ENCODE results near the gene AKR1C3.
"Not testable (repeated sequence)": the region's sequence is repeated elsewhere in the genome, so short reads cannot be mapped to it uniquely, and the experiment has no call there.

Gene AKR1C3
- 7.7 to 25.5 reads per million in 2 donors for total RNA-seq

DNA sequence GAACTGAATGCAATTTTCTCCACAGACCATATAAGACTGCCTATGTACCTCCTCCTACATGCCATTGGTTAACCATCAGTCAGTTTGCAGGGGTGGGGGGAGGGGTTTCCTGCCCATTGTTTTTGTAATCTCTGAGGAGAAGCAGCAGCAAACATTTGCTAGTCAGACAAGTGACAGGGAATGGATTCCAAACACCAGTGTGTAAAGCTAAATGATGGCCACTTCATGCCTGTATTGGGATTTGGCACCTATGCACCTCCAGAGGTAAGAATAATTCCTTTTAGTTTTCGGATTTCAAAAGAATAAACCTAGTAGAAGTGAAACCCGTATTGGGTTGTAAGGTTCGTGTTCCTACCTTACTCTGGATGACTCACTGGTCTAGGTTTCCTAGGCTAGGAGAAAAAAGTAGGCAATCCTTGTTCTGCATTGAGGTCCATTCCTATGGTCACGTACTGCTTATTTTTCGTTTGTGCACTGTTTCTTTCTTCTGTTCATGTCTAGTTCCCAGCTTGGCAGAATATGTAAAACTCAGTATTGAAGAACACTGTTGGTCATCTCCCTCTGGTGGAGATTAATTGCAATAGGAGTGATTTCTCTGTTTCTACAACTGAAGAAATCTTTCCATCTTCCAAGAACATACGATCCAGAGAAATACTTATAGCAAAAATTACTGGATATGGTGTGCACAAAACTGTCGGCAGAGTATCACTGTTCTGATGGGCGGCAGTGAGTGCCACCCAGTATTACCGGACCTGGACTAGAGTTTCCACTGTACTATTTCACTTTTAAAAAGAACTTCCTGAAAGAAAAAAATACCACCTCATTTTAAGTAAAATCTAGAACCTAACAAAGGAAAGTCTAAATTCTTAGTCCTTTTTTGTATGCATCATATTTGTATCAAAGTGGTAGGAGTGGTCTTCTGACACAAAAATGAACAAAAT, at the start of gene AKR1C3:
TSS of gene AKR1C3 (plus strand) at position 150 of the 941 bp plus-strand sequence. CDS start at position 181, 31 bp downstream.
- DNase-seq: no peak

- no peak for DNase-seq
Observed at GRCh38 chr10:5045095-5045494, 49.1 kb upstream of the AKR1C3 start.

GRCh38 chr10:5046410-5046809, 47.8 kb upstream of the AKR1C3 start:
- no peak for DNase-seq

- DNase-seq: not testable (repeated sequence)
Observed at GRCh38 chr10:5047055-5047454, 47.2 kb upstream of the AKR1C3 start.

GRCh38 chr10:5047912-5048628, 46.1 kb upstream of the AKR1C3 start:
- DNase-seq: no peak

GRCh38 chr10:5052951-5053500, 41.2 kb upstream of the AKR1C3 start:
- not testable (repeated sequence) for DNase-seq

GRCh38 chr10:5054831-5055230, 39.4 kb upstream of the AKR1C3 start:
- not testable (repeated sequence) for DNase-seq

DNA sequence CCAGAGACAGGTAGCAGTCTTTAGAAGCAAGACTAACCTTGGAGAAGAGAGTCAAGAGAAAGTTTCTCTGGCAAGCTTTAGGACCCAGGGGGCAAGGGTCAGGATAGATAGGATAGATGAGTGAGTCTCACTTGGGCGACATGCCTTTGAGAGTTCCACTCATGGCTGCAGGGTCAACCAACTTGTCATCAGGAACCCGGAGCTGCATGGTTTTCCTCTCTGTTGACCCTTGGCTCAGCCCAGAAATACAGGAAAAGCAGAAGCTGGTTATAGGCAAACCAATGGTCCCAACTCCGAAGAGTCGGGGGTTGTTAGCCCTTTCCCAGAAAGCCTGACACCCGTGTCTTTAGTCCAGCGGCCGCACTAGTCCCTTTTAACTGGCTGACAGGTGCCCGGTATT, 34.9 kb upstream of the AKR1C3 start:
- DNase-seq: not testable (repeated sequence)

DNA sequence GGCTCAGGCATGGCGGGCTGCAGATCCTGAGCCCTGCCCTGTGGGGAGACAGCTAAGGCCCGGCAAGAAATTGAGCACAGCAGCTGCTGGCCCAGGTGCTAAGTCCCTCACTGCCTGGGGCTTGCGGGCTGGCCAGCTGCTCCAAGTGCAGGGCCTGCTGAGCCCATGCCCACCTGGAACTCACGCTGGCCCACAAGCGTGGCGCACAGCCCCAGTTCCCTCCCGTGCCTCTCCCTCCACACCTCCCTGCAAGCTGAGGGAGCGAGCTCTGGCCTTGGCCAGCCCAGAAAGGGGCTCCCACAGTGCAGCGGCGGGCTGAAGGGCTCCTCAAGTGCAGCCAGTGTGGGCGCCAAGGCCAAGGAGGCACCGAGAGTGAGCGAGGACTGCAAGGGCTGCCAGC, 33.4 kb upstream of the AKR1C3 start:
- DNase-seq: not testable (repeated sequence)

DNA sequence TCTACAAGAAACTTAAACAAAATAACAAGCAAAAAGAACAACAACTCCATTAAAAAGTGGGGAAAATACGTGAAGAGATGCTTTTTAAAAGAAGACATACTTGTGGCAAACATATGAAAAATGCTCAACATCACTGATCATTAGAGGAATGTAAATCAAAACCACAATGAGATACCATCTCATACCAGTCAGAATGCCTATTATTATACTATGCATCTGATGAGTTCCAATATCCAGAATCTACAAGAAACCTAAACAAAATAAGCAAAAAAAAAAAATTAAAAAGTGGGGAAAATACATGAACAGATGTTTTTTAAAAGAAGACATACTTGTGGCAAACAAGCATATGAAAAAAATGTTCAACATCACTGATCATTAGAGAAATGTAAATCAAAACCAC, 29.6 kb upstream of the AKR1C3 start:
- no peak for DNase-seq

- no peak for DNase-seq
Observed at GRCh38 chr10:5068274-5068984, 25.8 kb upstream of the AKR1C3 start.

DNA sequence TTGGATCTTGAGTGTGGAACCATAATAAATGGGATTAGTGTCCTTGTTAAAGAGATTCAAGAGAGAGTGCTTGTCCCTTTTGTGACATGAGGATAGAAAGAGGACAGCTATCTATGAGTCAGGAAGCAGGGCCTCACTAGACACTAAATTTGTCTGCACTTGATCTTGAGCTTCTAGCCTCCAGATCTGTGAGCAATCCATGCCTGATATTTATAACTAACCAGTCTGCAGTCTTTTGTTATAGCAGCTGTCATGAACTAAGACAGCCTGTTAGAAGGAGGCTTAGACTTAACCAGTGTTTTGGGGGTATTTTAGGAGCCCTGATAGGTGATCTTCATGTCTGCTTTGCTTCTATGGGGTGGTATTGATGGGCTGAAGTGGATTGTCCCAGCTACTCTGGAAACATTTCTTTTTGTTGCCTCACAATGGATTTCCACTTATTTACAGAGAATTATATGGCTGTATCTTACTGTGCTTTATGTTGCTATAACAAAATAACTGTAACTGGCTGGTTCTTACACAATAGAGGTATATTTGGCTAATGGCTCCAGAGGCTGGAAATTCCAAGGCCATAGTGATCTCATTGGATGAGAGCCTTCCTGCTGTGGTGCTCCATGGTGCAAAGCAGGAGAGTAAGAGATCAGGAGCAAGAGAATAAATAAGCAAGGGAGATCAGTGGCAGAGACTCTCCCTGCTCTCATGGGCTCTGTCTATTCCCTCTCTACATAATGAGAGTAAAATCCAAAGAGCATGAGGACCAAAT, 23.4 kb upstream of the AKR1C3 start:
- no peak for DNase-seq

GRCh38 chr10:5071411-5072198, 22.6 kb upstream of the AKR1C3 start:
- DNase-seq: no peak

GRCh38 chr10:5073659-5074058, 20.6 kb upstream of the AKR1C3 start:
- no peak for DNase-seq

DNA sequence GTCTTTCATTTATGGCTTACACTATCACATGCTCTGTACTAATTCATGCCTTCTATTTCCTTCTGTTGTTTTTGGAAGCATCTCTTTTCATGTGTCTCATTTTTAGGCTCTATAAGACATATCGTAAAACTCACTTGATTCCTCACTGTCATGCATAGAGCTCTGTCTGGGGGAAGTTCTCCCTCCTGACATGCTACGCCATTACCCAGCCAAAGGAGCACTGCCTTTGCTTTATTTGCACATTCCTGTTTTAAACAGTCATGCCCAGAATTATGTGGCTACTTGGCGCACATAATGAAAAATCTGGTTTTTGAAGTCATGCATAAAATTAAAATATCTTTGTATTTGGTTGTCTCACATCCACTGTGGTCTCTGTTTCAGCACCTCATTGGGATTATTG, 17.6 kb upstream of the AKR1C3 start:
- DNase-seq: no peak

GRCh38 chr10:5078547-5079180, 15.6 kb upstream of the AKR1C3 start:
- no peak for DNase-seq

GRCh38 chr10:5079306-5079830, 14.8 kb upstream of the AKR1C3 start:
- DNase-seq: no peak

DNA sequence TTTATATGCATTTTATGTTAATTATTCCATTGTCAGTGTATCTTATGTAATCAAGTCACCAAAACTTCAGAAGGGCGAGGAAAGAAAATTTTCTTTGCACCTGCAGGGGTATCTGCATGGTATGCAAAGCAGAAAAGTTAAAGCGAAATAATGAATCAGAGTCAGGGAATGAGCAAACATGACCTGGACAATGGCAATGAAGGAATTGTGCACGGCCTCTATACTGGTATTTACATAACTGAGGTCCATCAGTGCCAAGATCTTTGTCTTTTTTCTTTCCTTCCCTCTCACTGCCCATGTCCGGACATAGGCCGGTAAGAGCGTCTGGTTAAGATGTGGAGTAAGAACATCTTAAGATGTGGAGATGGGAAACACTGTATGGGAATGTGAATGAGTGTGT, 14.4 kb upstream of the AKR1C3 start:
- DNase-seq: no peak

- no peak for DNase-seq
Observed at GRCh38 chr10:5081091-5081490, 13.1 kb upstream of the AKR1C3 start.

DNA sequence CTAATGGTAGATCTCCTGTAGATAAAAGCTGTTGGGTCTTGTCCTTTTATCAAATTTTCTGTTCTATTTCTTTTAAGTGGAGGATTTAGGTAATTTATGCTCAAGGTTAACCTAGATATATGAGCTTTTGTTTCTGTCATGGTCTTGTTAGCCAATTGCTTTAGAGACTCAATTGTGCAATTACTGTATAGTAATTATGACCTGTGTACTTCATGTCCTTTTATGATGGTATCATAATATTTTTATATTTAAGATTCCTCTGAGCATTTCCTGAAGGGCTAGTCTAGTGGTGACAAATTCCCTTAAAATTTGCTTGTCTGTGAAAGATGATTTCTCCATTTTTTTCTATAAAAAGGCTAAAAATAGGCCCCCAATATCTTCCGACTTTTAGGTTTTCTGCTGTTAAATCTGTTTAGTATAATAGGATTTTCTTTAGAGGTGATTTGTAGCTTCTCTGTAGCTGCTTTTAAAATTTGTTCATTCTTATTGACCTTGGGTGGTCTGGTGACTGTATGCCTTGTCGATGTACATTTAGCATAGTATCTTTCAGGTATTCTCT, 5.4 kb upstream of the AKR1C3 start:
- no peak for DNase-seq

Measured in activated gamma-delta T cell (primary cell).